NCI-H1417 treated with DMSO at 0.1 percent for 48 hours (cell line): ENCODE data around the gene KCTD21.
"Not testable (repeated sequence)": the region's sequence is repeated elsewhere in the genome, so short reads cannot be mapped to it uniquely, and the experiment has no call there.

Source experiments
- DNase-seq: peaks from one replicate; lab custom pipeline; 2025; lab: John Stamatoyannopoulos, UW

Gene KCTD21

DNA sequence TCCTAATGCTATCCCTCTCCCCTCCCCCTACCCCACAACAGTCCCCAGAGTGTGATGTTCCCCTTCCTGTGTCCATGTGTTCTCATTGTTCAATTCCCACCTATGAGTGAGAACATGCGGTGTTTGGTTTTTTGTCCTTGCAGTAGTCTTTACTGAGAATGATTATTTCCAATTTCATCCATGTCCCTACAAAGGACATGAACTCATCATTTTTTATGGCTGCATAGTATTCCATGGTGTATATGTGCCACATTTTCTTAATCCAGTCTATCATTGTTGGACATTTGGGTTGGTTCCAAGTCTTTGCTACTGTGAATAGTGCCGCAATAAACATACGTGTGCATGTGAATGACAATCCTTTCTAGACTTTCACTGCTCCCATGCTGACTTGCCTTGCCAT lies 12.6 kb downstream of the KCTD21 start:
- not testable (repeated sequence) for DNase-seq

DNA sequence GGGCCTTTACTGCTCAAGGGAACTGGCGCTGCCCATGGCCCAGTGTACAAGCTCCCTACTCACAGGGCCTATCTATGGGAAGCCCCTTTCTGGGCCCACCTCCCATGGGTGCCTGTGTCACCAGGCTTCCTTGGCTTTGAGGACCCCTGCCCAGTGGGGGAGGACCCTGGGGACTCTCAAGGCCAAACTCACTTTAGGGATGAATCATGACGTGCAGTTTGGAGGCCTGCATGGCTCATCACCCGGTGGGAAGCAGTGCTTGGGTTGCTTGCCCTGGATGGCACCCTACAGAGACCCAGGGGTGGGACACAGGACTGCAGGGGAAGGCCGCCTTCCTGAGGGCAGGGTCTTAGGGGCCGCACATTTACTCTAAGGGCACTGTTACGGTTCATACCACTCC lies 16.5 kb downstream of the KCTD21 start:
- DNase-seq: no peak

DNA sequence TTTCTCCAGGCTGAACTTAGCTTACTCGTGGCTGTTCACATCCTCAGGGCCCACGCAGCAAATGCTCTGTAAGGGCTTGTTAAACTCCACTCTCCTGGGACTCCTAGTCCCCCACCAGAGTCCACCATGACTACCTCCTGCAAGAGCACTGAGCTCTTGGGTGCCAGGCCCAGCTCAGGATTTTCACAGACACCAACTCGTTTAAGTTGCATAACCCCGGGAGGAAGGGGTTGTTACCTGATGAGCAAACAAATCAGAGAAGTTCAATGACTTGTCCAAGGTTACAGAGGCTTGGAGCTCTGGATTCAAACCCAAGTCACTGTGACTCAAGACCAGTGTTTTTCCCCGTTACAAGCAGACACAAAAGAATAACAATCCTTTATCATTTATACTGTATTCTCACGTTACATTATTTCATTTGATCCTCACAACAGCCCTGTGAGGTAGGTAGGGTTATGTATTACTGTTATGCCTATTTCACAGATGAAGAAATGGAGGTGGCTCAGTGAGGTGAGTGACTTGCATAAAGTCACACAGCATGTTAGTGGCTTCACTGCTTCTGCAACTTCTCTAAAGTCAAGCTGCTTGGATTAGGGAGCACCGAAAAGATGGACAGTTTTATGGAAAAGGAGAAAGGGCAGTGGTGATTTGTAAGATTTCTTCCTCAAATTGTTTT lies 17.4 kb downstream of the KCTD21 start:
- no peak for DNase-seq

DNA sequence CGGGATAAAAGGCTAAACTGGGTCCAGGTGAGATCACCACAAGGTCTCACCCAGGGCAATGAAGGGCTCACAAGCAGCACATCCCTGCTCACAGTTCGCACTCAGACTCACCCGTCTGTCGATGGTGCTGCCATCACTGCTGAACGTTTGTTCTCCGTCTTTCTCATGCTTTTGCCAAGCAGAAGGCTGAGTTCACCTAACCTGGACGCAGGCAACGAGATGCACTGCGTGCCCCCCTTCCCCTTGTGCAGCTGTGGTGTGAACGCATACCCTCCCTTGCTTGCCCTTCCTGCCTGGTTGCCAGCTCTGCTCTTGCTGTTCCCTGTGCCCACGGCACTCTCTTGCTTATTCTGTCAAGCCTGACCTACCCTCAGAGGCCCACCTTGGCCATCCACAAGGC lies 18.0 kb downstream of the KCTD21 start:
- DNase-seq: no peak

DNA sequence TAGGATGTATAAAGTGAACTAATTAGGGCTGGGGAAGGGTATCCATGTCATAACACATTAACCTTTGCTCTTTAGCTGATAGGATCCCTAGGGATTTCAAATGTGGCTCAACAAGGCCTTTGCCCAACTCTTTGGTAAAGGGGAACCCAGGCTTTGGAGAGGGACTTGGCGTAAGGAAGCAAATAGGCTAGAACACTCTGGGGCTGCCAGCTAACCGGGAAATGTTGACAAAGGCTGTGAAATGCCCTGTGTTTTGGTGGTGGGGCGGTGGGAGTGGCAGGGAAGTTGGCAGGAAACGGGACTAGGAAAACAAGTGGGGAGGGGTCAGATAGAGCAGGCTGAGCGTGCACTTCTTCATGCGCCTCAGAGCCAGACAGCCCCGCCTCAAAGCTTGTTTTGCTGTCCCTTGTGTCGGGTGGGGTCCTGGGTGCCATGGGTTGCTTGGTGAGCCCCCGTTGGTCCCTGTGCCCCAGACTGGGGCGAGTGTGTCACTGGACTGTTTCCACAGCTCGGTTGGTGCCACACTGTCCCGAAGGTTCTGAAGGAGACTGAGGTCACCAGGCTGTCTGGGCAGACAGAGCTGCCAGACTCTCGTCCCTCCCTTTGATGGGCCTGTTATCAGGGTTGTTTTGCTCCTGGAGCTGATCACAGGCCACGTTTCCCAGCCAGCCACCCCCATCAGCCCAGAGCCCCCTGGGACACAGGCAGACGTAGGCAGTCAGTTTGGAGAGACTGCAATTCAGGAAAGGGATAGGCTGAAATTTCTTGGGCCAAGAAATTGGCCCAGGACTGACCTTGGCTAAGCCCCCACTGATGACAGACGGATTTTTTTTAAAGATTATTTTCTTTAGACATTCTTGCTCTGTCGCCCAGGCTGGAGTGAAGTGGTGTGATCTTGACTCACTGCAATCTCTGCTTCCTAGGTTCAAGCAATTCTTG lies 19.6 kb downstream of the KCTD21 start:
- DNase-seq: no peak

DNA sequence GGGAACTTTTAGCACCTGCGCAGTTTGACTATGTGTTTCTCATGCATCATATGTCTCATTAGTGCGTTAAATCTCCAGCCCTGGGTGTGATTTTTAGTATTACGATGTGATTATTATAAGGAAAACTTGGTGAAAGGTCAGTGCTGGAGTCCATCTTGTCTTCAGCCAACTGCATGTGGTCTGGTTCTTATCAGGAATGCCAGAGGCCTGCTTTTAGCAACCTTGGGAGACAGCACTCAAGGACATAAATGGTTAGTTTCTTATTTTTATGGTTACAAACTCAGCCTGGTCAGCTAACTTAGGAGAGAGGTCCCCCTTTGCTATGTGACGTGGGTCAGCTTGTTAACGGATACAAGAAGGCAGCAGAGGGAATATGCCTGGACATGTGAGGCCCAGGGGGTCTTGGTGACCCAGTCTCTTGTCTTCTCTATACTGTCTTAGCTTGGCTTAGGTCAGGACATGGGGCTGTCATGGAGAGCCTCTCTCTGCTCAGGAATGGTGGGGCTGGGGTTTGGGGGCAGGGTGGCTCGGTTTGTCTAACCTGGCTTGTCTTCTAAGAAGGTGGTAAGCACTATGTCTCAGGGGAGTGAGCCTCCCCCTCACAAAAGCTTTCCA lies 21.5 kb downstream of the KCTD21 start:
- no peak for DNase-seq

DNA sequence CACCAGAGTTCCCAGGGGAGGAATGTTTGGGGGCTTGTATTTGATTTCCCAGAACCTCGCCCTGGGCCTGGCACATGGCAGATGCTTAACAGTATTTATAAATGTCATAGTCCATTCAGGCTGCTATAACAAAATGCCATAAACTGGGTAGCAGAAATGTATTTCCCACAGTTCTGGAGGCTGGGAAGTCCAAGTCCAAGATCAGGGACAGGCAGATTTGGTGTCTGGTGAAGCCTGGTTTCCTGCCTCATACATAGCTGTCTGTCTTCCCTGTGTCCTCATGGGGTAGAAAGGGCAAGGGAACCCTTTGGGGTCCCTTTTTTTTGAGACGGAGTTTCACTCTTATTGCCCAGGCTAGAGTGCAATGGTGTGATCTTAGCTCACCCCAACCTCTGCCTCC lies 24.0 kb downstream of the KCTD21 start:
- DNase-seq: no peak

DNA sequence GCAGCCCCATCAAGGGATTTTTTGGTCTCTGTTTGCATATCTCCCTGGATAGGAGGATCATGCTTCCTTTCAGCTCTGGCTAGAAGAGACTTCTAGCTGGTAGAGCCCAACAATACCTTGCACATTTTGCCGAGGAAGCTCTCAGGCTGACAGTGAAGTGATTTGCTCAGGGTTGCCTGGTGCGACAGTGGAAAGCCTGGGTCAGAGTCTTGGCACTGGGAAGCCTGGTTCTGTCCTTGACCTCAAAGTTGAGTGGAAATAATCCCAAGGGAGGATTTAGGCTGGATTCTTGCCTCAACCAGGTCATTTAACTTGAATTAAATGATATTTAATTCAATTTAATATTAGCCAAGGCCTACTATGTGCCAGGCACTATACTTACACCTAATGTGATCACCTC lies 24.6 kb downstream of the KCTD21 start:
- DNase-seq: no peak

DNA sequence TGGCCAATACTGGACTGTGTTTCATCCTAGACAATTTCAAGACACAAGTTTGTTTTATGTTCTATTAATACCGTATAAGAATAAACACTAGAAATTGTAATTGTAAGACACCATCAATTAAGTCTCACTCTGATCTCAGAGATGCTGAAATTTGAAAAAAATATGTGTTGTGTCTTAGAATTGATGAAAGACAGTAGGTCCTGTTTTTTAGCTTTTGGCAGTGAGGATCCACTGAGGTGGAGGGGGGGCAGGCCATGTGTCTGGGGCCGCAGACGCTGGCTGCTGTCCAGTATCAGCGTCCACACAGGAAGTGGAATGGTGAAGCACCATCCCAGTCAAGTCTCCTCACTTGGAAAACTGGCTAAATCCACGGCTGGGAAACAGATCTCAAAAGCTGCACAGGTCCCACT lies 26.5 kb downstream of the KCTD21 start:
- no peak for DNase-seq

DNA sequence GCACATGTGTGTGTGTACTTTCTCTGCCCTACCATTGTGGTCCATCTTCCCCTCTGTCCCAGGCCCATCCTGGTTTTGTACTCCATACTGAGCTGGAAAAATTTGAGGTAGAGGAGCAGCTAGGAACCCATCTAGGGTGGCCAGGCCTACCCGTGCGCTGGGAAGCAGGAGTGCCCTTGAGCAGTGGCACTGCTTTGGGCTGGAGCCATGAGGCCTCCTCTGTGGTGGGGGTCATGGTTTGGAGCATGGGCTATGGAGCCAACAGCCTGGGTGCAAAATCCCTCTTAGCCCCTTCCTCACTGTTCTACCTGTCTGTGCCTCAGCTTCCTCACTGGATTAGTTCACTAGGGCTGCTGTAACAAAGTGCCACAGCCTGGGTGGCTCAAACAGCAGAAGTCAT lies 27.1 kb downstream of the KCTD21 start:
- DNase-seq: no peak

DNA sequence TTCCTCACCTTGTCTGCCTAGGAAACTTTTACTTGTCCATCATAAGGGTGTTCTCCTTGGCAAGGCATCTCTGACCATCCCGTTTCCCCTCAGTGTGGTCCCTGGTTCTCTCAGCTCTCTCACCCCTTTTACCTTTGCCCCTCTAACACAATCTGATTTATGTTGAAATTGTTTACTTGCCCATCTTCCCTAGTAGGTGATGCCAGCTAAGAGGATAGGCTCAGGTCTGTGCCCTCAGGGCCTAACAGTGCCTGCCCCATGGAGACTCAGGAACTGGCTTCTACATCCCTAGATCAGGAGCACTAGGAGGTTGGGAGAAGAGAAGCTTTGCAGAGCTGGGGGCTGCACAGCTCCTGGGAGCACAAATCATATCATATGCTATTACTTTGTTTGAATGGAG lies 27.9 kb downstream of the KCTD21 start:
- DNase-seq: no peak

DNA sequence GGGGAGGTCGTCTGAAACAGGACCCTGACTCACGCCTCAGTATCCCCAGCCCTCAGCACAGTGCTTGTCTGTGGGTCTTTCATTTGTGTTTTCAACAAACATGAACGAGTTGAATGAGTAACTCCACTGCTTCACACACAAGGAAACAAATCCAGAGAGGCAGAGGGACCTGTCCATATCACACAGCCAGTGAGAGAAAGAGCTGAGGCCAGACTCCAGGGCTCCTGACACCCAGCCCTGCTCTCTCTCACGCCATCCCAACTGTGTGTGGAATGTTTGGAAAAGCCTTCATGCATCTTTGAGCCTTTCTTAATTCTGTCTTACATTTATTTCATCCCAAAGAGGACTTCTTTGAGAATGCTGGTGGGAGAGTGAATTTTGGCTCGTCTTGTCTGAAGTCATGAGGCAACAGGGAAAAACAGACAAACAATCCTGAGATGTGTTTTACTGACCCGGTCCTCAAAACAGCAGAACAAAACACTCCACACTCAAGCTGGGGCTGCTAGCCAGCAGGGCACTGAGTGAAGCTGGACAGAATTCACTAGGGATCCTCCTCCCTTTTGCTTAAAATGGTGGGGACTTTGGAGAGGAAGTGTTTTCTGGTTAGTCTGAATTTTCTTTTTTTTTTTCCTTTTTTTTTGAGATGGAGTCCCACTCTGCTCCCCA lies 29.3 kb downstream of the KCTD21 start:
- no peak for DNase-seq

DNA sequence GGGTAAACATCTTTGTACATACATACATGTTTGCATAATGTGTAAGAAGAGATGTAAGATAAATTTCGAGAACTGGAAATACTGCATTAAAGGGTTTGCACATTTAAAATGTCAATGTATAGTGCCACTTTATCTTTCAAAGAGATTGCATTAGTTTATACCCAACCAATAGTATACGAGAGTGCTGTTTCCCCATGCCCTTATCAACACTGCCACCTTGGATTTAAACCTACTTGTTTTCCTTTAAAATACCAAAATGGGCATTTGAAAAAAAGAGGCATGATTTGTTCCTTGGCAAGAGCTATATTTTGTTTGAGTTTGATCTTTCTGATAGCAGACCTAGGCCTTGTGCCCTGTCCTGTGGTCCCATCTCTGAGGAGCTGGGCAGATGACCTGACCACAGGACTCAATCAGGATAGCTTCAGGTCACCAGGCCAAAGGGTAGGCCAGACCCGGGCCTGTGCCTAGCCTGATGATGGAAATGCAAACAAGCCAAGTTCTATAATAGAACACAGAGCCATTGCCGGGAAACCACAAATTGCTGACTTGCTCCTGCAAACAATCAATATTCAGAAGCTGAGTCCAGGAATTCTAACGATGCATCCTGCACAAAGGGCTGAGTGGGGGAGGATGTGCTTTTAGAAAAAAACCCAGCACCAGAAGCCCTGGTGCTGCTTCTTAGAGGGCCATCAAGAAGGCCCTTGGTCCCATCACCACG lies 32.1 kb downstream of the KCTD21 start:
- DNase-seq: no peak

DNA sequence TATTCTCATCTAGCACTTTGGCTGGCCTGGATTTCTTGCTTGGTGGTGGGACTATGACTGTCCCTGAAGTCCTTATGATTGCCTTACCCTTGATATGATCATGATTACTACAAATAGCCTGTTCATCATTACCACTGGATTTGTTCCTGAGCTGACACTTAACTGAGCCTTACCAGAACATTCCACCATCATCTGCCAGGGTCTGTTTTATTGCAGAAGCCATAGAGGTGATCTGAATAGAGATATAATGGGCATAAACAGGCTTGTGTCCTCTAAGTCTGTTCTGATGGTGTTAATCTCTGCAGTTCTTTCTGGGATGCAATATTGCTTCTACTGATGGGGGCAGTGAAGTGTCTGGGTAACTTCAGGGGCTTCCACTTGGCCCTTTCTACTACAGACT lies 36.6 kb downstream of the KCTD21 start:
- no peak for DNase-seq

DNA sequence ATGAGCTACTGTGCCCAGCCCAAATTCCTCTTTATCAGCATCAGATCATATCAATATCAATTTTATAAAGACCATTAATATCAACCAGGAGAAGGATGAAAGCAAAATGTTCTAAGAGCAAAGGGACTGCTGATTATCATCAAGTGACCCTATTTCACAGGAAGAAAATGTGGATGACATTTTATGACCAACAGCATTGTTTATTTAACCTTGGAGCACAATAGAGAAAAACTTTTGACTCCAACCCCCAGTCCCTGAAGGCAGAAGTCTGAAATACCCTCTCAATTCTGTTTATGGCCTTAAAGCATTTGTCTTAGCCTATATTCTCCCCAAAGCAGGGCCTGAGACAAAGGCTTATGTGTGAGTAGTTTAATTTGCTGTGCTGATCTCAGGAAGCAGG lies 37.7 kb downstream of the KCTD21 start:
- DNase-seq: no peak

DNA sequence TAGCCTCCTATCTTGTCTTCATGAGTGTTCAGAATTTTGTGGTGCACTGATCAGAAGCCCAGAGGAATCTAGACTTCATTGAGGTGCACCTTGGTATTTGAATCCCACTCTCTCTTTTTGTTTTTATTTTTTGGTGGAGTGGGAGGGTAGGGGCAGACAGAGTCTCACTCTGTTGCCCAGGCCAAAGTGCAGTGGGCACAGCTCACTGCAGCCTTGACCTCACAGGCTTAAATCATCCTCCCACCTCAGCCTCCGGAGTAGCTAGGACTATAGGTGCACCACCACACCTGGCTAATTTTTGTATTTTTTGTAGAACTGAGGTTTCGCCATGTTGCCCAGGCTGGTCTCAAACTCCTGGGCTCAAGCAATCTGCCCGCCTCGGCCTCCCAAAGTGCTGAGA lies 38.1 kb downstream of the KCTD21 start:
- DNase-seq: no peak

DNA sequence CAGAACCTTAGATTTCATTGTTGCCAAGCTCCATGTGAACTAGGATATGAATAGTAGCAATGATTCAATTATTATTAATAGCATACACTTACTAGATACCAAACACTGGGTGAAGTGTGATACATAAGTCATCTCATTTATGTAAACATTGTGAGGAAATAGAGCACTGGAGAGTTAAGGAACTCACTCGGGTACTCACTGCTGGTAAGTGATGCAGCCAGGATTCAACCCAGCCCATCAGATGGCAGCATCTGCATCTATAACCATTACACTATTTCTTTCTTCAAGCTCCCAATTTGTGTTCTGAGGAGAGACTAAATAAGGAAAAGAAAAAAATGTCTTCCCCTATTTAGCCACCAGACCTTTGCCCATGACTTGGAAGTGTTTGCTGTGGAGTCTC lies 38.8 kb downstream of the KCTD21 start:
- DNase-seq: no peak

DNA sequence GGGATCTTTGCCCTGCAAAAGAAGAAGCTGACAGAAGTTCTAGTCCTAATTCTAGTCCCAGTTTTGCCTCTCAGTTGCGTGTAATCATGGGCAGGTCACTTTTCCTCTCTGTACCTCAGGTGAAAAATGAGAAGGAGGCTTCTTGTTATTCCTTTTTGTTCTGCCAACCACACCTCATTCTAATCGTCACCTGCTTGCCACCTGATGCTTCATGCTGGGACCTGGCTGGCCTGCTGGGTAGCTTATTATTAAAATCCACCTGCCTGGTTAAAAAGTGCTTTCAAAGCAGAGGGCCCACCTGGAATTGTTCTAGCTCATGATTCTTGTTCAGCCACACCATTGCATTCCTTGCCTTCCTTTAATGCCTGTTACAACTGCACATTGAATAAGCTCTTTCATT lies 40.6 kb downstream of the KCTD21 start:
- peak; percentile 82 for DNase-seq

DNA sequence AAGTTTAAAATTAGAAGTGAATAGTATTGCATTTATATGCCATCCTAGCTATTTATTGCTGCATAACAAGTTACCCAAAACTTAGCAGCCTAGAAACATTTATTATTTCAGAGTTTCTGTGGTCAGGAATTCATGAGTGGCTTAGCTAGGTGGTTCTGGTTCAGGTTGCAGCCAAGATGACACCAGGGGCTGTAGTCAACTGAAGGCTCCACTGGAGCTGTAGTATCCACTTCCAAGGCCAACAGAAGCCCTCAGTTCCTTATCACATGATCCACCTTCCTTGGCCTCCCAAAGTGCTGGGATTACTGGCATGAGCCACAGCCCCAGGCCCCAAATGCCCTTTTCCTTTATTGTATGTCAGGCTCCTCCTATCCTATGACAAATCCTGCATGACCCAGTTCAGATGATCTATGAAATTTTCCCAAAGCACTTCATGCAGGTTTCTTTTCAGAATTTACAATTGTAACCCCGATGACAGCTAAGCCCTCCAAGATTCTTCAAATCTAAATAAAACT lies 42.9 kb downstream of the KCTD21 start:
- no peak for DNase-seq

DNA sequence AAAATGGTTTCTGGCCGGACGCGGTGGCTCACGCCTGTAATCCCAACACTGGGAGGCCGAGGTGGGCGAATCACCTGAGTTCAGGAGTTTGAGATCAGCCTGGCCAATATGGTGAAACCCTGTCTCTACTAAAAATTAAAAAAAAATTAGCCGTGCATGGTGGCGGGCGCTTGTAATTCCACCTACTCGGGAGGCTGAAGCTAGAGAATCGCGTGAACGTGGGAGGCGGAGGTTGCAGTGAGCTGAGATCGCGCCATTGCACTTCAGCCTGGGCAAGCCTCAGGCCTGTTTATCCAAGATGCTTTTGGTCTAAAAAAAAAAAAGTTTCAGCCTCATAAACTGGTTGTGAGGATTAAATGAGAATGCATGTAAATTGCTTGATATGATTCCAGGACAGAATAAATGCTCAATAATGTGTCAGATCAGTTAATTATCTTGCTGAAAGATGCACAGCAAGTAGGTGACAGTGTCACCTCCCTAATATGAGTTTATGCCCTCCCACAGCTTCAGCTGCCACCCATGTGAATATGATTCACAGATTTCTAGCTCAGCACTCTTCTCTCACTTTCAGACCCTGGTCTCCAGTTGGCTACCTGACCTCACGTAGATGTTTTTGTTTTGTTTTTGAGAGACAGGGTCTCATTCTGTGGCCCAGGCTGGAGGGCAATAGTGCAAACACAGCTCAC lies 47.9 kb downstream of the KCTD21 start:
- no peak for DNase-seq
